ENCODE data around the gene FAM200A. TPM values are rescaled to one million over a fixed set of nuclear protein-coding genes. Genes with fewer than 3 reads are reported as not detected.
A peak's percentile ranks its signal among the peaks of the same experiment; 100 is the strongest.

FAM200A gene
- total and polyA plus RNA-seq, 4 donors = 1.0 to 4.6 (median 2.1) TPM

DNA sequence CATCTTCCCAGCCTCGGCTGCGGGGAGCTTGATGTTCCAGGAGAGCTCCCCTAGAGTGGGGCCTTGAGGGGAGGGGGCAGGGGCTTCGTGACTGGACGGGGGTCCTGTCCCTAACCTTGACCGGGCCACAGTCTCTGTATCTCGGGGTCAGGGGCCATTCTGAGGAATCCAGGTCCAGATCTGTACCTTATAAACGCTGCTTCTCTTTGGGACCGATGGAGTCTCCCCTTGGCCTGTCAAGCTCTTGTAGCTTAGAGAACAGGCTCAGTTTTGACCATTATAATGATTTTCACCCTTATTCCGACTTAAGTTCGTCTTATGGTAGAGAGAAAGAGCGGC is 46.6 kb downstream of the FAM200A start:
- Histone ChIP-seq H3K4me3 (ENCODE audit: low read depth in 1 of 3, low read length in 3 of 3) (peak overlapping the region; percentile 80 to 98 (median 88)), H3K27ac (ENCODE audit: low read depth in 1 of 2, low read length in 2 of 2) (peak overlapping the region; percentile 94 to 98), H3K4me1 (ENCODE audit: control insufficient read depth in 4 of 4, insufficient read depth in 4 of 4, low read length in 3 of 4) (peaks cover 5 to 27% (median 24%) of the 10 kb centered on the region in 4 donors), H3K9ac (ENCODE audit: low read depth in 1 of 2, low read length in 2 of 2) (peak overlapping the region; percentile 61 to 90), H3K9me3 (ENCODE audit: control insufficient read depth in 4 of 4, low read length in 3 of 4) (no peaks in the 10 kb centered on the region), H3K27me3 (ENCODE audit: control insufficient read depth in 4 of 4, insufficient read depth in 4 of 4, low read length in 3 of 4) (no peaks in the 10 kb centered on the region), H3K36me3 (ENCODE audit: control insufficient read depth in 4 of 4, insufficient read depth in 3 of 4, low read depth in 1 of 4, low read length in 3 of 4) (peaks cover 0 to 2% (median 0%) of the 10 kb centered on the region in 4 donors)
- 1% methylated on average over 11 of the region's 11 CpGs for WGBS
- DNase-seq (ENCODE audit: low spot score) = no peak
- TF ChIP-seq MAX (IDR thresholded peaks at IDR 0.05) (no peak), HNF4A (conservative IDR thresholded peaks at IDR 0.05) (peak in 1 of 2 donors; percentile 36)

DNA sequence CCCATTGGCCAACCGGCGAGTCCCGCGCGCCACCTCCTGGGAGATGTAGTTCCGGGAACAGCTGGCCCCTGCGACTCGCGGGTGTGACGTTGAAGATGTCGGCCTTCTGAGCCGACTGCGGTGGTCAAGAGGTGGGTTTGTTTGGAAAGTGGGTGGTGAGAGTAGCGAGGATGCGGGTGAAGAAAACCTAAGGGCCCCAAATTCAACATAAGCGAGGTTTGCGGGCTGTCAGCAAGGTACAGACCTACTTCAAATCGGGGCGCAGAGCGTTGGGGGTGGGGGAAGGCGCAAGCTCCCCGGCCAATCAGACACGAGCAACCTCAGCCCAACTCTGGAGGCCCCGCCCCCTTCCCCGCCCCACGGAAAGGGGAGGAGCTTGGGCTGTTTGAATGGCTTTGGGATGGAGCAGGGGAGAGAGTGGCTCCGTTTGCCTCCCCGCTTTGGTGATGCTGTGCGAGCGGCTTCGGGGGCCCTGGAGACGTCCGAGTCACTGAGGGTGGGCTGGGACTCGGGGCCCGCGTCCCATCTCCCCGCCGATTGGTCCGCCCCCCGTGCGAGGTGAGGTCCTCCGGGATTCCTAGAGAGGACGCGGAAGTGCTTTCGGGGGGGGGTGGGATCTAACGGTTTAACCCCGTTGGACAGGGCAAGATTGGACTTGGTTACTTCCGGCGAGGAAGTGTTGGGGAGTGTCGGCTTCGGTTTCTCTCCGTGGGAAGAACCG is 47.2 kb downstream of the FAM200A start, which contains the start of gene ZKSCAN5:
ZKSCAN5 (plus strand) TSS at position 60 of the 721 bp plus-strand sequence. CDS start 1,383 bp downstream, outside the sequence.
- peaks cover 5 to 27% (median 24%) of the 10 kb centered on the region in 4 donors for H3K4me1 ChIP-seq (ENCODE audit: control insufficient read depth in 4 of 4, insufficient read depth in 4 of 4, low read length in 3 of 4)
- peak within 1 kb of the TSS; percentile 80 to 98 (median 88) for H3K4me3 ChIP-seq (ENCODE audit: low read depth in 1 of 3, low read length in 3 of 3)
- DNase-seq (ENCODE audit: low spot score) = peak; percentile 99
- H3K27me3 ChIP-seq (ENCODE audit: control insufficient read depth in 4 of 4, insufficient read depth in 4 of 4, low read length in 3 of 4) = no peaks in the 10 kb centered on the region
- TF ChIP-seq TAF1 (conservative IDR thresholded peaks at IDR 0.05) = peak; percentile 27
- peak; percentile 60 to 73 for TF ChIP-seq HNF4A (conservative IDR thresholded peaks at IDR 0.05)
- TF ChIP-seq HNF4G (IDR thresholded peaks at IDR 0.05) = peak; percentile 26
- TF ChIP-seq, protein P1, sequence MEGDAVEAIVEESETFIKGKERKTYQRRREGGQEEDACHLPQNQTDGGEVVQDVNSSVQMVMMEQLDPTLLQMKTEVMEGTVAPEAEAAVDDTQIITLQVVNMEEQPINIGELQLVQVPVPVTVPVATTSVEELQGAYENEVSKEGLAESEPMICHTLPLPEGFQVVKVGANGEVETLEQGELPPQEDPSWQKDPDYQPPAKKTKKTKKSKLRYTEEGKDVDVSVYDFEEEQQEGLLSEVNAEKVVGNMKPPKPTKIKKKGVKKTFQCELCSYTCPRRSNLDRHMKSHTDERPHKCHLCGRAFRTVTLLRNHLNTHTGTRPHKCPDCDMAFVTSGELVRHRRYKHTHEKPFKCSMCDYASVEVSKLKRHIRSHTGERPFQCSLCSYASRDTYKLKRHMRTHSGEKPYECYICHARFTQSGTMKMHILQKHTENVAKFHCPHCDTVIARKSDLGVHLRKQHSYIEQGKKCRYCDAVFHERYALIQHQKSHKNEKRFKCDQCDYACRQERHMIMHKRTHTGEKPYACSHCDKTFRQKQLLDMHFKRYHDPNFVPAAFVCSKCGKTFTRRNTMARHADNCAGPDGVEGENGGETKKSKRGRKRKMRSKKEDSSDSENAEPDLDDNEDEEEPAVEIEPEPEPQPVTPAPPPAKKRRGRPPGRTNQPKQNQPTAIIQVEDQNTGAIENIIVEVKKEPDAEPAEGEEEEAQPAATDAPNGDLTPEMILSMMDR (IDR thresholded peaks at IDR 0.05; ENCODE audit: low read depth, low read length, missing input control) = no peak
- TF ChIP-seq FOXA2 (IDR thresholded peaks at IDR 0.05) = no peak
- peak; percentile 57 to 84 for TF ChIP-seq RXRA (IDR thresholded peaks at IDR 0.05)
- TF ChIP-seq FOXA1 (IDR thresholded peaks at IDR 0.05) = no peak
- peak; percentile 61 for TF ChIP-seq SP1 (IDR thresholded peaks at IDR 0.05)
- peak; percentile 73 for TF ChIP-seq YY1 (IDR thresholded peaks at IDR 0.05)
- peak in 1 of 2 donors; percentile 28 for TF ChIP-seq RAD21 (IDR thresholded peaks at IDR 0.05)
- no peak for TF ChIP-seq JUND (IDR thresholded peaks at IDR 0.05)
- peak; percentile 81 to 95 for TF ChIP-seq GABPA (IDR thresholded peaks at IDR 0.05 in 1 of 2, conservative IDR thresholded peaks at IDR 0.05 in 1 of 2)
- peak; percentile 78 for TF ChIP-seq NR2F2 (IDR thresholded peaks at IDR 0.05)
- TF ChIP-seq, protein P2, sequence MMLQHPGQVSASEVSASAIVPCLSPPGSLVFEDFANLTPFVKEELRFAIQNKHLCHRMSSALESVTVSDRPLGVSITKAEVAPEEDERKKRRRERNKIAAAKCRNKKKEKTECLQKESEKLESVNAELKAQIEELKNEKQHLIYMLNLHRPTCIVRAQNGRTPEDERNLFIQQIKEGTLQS (IDR thresholded peaks at IDR 0.05) = no peak
- peak; percentile 75 to 88 for TF ChIP-seq EGR1 (IDR thresholded peaks at IDR 0.05; ENCODE audit: low read depth in 2 of 2)
- peak; percentile 57 for TF ChIP-seq MAX (IDR thresholded peaks at IDR 0.05)
- TF ChIP-seq, protein P3, sequence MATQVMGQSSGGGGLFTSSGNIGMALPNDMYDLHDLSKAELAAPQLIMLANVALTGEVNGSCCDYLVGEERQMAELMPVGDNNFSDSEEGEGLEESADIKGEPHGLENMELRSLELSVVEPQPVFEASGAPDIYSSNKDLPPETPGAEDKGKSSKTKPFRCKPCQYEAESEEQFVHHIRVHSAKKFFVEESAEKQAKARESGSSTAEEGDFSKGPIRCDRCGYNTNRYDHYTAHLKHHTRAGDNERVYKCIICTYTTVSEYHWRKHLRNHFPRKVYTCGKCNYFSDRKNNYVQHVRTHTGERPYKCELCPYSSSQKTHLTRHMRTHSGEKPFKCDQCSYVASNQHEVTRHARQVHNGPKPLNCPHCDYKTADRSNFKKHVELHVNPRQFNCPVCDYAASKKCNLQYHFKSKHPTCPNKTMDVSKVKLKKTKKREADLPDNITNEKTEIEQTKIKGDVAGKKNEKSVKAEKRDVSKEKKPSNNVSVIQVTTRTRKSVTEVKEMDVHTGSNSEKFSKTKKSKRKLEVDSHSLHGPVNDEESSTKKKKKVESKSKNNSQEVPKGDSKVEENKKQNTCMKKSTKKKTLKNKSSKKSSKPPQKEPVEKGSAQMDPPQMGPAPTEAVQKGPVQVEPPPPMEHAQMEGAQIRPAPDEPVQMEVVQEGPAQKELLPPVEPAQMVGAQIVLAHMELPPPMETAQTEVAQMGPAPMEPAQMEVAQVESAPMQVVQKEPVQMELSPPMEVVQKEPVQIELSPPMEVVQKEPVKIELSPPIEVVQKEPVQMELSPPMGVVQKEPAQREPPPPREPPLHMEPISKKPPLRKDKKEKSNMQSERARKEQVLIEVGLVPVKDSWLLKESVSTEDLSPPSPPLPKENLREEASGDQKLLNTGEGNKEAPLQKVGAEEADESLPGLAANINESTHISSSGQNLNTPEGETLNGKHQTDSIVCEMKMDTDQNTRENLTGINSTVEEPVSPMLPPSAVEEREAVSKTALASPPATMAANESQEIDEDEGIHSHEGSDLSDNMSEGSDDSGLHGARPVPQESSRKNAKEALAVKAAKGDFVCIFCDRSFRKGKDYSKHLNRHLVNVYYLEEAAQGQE (IDR thresholded peaks at IDR 0.05) = no peak
- TF ChIP-seq, protein P4, sequence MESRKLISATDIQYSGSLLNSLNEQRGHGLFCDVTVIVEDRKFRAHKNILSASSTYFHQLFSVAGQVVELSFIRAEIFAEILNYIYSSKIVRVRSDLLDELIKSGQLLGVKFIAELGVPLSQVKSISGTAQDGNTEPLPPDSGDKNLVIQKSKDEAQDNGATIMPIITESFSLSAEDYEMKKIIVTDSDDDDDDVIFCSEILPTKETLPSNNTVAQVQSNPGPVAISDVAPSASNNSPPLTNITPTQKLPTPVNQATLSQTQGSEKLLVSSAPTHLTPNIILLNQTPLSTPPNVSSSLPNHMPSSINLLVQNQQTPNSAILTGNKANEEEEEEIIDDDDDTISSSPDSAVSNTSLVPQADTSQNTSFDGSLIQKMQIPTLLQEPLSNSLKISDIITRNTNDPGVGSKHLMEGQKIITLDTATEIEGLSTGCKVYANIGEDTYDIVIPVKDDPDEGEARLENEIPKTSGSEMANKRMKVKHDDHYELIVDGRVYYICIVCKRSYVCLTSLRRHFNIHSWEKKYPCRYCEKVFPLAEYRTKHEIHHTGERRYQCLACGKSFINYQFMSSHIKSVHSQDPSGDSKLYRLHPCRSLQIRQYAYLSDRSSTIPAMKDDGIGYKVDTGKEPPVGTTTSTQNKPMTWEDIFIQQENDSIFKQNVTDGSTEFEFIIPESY (IDR thresholded peaks at IDR 0.05) = peak; percentile 74
- peak within 1 kb of the TSS; percentile 61 to 91 for H3K9ac ChIP-seq (ENCODE audit: low read depth in 1 of 2, low read length in 2 of 2)
- WGBS = under 1% methylated on average over 53 of the region's 53 CpGs
- no peaks in the 10 kb centered on the region for H3K9me3 ChIP-seq (ENCODE audit: control insufficient read depth in 4 of 4, low read length in 3 of 4)
- peaks cover 0 to 2% (median 0%) of the 10 kb centered on the region in 4 donors for H3K36me3 ChIP-seq (ENCODE audit: control insufficient read depth in 4 of 4, insufficient read depth in 3 of 4, low read depth in 1 of 4, low read length in 3 of 4)
- peak within 1 kb of the TSS; percentile 94 to 98 for H3K27ac ChIP-seq (ENCODE audit: low read depth in 1 of 2, low read length in 2 of 2)

Data from liver (tissue), 9 donors.